GM19193 (cell line): ENCODE results near the gene C17orf100.

Source experiments
- POLR2A ChIP-seq: IDR thresholded peaks from 4 replicates; pipeline ENCODE4 v1.6.1; 2011; ENCODE audit not compliant: insufficient read depth, insufficient read length; ENCODE audit errors: extremely low read depth

Gene C17orf100

DNA sequence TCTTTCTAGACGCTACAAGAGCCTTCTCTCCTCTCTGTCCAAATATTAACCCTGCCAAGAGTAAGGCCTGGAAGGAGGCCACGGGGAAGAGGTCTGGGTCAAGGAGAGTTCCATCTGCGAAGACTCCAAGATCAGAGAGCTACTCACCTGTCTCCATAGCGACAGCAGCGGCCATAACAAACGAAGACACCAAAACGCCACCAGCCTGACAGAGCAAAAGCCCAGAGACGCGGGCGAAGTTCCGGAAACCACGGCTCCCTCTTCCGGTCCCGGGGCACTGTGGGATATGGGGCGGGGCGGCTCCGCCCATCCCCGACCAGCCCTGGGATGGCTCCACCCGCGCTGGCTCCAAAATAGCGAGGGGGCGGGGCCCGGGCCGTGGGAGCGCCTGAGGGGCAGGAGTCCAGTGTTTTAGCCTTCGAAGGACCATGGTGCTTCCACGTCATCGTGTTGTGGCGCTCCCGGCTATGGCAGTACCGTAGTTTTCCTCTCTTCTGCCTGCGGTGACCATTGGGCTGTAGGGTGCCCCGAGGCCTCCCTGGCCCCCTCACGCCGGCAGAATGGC, at the start of gene C17orf100, which contains the start of gene MED31:
C17orf100 (plus strand) TSS at position 409 of the 565 bp plus-strand sequence; CDS start at position 561, 152 bp downstream.
MED31 (minus strand) TSS at position 252 of the 565 bp plus-strand sequence; CDS start at position 175, 77 bp downstream.
- TF ChIP-seq POLR2A, result peak; percentile 71

DNA sequence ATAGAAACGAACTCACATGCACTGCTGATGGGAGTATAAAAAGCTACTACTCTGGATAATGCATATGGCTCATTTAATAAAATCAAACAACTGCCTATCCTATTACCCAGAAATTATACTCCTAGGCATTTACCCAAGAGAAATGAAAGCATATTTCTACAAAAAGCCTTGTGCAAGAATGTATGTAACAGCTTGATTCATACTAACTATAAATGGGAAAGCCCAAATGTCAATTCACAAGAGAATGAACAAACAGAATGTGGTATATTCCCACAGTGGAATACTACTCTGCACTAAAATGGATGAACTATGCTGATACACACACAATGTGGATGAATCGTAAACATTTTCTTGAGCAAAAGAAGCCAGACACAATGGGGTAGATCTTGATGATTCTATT, 49.4 kb upstream of the C17orf100 start:
- TF ChIP-seq POLR2A, result no peak

DNA sequence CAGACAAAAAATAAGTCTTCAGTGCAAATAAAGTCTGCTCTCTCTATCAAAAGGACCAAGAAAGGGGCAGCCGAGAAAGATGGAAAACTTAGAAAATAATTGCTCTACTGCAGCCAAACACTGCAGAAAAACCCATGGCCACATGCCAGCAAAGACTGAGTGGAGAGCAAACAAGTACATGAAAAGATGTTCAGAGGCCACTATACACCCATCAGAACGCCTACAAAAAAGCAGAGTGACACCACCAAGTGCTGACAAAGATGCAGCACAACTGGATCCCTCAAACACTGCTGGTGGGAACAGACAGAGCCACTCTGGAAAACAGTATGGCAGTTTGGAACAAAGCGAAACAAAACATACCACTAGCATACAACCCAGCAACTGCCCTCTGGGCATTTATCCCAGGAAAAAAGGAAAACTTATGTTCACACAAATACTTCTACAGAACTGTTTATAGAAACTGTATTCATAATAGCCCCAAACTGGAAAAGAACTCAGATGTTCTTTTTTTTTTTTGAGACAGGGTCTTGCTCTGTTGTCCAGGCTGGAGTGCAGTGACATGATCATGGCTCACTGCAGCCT, 47.7 kb upstream of the C17orf100 start:
- TF ChIP-seq POLR2A, result no peak

DNA sequence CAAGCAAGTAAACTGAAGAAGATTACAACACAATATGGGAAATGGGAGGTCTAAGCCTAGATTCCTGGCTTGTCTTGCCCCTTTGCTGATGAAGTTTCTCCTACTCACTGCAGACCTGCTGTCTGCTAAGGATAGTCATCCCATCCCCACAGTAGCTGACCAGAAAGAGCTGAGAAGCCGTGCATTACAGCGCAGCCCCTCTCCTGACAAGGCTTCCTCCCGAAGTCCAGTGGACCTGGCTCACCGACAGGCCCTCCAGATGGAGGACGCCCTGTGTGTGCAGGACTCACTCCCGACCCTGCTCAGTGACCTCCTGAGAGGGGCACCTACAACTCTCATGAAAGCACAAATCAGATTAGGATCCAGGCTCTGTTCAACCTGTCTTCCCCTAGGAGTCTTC, 46.4 kb upstream of the C17orf100 start:
- no peak for TF ChIP-seq POLR2A

DNA sequence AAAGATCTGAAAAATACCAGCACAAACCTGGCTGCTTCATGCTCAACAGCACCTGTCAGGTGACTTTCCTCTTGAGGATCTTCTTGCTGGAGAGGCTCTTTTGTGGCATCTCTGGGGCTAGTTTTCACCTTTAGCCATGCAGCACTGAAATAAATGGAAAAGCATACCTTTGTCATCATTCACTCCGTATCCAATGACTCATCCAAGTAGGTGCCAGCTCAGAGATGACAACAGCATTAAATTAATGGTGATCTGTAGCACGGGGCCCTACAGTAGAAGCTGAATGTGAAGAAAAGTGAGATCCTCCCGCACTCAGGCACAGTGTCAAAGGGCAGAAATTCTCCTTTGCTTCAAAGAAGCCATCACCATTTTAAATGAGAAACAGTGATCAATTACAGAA, 43.2 kb upstream of the C17orf100 start:
- no peak for TF ChIP-seq POLR2A

DNA sequence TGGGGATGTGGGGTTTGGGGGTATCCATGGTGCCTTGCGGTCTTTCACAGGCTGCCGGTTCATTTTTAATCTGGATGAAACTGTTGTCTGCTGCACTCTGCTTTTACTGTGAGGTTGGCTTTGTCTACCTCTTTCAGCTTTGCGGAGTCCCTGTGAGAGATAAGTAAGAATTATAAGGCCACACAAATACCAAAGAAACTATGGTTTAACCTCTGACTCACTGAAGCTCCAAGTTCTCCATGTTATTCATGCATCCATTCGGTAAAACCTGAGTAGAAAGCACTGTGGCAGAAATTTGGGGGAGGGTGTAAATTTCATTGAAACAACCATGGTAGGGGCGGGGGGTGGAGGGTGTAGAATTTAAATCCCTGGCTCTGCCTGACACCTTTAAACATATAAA, 41.6 kb upstream of the C17orf100 start:
- TF ChIP-seq POLR2A, result no peak

DNA sequence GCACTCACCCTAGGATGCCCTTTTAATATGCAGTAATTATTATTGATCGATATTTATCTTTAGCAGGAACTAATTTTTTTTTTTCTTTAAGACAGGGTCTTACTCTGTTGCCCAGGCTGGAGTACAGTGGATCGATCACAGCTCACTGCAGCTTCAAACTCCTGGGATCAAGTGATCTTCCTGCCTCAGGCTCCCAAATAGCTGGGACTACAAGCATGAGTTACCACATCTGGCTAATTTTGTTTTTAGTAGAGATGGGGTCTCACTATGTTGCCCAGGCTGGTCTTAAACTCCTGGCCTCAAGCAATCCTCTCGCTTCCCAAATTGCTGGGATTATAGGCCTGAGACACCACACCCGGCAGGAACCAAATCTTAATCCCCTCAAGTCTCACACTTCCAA, 40.3 kb upstream of the C17orf100 start:
- no peak for TF ChIP-seq POLR2A

DNA sequence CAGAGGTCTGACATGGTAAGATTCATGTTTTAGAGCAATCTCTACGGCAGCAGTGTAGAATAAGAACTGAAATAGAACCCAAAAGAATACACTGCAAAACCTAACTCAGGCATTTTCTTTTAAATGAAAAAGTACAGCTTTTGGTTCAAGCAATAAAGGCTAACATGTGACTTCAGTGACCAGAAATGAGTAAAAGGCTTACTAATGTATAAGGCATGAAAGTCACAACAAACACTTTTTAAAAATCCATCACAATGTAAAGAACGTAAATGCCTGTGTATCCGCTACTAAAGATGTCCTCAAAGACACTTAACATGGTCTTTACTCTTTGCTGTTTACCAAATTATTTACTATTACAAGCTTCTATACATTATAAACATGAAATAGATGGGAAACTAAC, 27.6 kb upstream of the C17orf100 start:
- TF ChIP-seq POLR2A, result no peak

DNA sequence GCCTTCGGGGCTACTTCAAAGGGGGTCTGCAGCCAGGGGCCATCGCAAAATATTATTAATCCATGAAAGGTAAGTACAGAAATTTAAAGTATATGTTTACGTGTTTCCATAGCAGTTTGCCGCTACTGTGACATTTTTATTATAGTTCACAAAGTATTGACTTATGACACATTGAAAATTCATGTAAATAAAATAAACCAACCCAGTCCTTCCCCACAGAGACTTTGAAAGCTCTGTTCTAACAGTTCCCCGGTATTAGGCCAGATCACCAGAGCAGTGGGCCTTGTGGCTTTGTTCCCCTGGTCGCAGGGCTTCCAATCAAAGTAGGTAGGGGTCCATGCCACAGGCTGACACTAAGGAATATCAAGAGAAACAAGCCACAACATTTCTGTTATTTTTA, 24.9 kb upstream of the C17orf100 start:
- TF ChIP-seq POLR2A, result no peak

DNA sequence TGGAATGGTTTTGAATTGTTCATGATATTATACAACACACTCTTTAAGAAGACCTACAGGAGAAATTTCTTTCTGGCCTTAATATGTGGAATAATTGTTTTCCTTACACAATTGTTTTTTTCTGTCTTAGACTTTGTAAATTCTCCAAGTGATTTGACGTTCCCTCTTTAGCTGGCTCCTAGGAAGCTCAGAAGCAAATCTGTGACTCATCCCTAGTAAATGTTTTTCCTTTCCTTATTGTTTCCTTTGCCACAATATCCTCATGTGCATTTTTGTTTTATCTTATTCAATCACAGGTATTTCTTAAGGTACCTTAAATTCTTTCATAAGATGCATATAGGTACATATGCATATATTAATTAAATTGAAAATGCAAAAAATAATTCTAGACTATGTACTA, 24.5 kb upstream of the C17orf100 start:
- TF ChIP-seq POLR2A, result no peak

DNA sequence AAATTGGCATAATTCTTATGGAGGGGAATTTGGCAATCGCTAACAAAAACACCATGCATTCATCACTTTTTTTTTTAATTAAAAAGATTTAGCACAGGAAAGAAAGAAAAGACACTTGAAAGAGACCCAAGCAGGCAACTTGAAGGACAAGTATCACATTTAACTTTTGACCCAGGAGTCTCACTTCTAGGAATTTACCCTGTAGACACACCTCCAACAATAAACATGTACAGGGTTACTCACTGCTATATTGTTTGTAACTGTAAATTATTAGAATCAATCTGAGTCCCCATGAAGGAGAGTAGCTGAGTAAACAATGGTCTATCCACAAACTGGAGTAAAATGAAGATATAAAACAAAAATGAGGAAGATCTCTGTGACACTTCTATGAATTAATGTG, 21.2 kb upstream of the C17orf100 start:
- no peak for TF ChIP-seq POLR2A

DNA sequence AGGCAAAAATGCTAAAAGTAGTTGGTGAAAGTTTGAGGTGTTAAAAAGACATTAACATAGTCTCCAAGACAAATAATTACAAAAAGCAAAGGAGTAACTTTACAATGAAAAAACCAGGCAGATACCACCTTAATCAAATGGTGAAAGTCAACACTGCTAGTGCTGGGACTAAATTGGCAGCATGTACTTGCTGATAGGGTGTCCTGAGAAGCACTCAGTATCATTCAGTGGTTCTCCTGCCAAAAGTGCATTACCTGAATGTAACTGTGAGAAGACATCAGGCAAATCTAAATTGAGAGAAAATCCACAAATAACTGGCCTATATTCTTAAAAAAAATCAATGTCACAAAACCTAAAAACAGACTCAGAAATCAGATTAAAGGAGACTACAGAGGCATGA, 19.0 kb upstream of the C17orf100 start:
- TF ChIP-seq POLR2A, result no peak

DNA sequence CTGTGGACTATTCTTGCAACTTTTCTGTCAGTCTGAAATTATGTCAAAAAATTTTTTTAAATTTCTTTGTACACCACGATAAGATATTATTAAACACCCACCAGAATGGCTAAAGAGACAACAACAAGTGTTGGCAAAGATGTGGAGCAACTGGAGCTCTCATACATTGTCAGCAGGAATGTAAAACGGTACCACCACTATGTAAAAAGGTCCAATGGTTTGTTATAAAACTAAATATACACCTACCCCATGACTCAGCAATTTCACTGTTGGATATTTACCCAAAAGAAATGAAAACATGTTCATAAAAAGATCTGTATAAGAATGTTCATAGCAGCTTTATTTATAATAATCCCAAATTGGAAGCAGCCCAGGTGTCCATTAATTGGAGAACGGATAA, 18.3 kb upstream of the C17orf100 start:
- TF ChIP-seq POLR2A, result no peak

DNA sequence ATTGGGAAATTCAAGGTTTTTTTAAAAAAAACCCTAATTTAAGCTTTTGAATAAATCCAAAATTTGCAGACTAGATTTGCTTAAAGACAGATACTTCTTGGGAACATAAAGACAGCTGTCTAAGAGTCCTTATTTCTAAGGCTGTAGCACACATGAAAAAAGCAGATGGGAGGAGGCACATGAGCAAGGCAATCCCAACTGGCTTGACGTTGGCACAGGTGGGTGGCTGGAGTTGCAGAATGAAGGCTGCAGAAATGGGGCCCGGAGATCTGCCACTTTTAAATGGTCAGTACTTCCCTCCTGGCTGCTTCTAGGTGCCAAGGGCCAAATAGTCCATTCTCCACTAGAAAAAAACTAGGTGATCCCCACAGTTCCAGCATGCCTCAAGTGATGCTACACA, 15.5 kb upstream of the C17orf100 start:
- TF ChIP-seq POLR2A, result no peak

DNA sequence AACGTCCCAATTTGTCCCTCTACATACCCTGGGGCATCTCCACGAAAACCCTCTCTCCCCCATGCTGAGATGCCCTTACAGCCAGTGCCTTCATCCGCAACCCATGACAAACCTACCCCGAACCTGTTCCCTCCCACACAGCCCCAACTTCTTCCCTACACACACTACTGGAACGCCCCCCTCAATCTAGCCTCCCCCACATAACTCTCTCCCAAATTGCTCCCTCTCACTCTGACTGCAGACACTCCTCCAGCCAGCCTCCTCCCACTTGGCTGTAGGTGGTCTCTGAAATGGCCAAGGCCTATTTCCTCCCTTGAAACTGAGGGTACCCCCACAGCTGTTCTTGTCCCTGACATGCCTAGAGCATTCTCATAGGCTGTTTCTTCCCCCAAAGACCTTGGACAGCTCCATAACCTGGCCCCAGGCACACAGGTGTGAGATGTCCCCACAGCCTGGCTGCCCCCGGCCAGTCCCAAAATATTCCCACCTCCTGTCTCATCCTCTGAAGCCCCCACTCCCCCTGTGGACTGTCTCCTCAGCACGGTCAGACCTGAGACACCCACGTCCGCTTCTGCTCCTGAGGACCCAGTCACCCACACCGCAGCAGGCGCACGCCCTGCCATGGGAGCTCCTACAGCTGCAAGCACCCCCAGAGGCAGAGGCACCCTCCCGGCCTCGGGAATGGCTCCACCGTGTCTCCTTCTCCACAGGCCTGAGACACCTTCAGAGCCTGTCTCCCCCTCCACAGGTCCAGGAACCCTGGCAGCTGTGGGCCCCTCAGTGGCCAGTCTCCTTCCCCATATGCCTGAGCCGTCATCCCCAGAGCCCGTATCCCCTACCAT, 14.7 kb upstream of the C17orf100 start:
- TF ChIP-seq POLR2A, result no peak

DNA sequence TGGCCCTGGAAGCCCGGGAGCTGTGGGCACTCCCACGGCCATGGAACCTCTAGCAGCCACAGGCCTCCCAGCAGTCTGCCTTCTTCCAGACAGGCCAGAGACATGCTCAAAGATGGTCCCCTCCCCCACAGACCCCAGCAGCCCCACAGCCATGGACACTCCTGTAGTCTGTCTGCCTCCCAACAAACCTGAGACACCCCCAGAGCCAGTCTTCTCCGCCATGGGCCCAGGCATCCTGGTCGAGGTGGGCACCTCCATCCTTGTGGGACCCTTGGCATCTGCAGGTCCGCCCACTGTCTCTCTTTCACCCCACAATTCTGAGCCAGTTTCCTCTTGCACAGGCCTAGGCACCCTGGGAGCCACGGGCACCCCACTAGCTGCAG, 14.1 kb upstream of the C17orf100 start:
- TF ChIP-seq POLR2A, result no peak
